Measurements from ENCODE around the gene IGSF9. TPM values are rescaled to one million over a fixed set of nuclear protein-coding genes. Genes with fewer than 3 reads are reported as not detected.

IGSF9 gene
- total and polyA plus RNA-seq, 2 experiments from 2014 or later, result 0.13 TPM; not detected in 1

DNA sequence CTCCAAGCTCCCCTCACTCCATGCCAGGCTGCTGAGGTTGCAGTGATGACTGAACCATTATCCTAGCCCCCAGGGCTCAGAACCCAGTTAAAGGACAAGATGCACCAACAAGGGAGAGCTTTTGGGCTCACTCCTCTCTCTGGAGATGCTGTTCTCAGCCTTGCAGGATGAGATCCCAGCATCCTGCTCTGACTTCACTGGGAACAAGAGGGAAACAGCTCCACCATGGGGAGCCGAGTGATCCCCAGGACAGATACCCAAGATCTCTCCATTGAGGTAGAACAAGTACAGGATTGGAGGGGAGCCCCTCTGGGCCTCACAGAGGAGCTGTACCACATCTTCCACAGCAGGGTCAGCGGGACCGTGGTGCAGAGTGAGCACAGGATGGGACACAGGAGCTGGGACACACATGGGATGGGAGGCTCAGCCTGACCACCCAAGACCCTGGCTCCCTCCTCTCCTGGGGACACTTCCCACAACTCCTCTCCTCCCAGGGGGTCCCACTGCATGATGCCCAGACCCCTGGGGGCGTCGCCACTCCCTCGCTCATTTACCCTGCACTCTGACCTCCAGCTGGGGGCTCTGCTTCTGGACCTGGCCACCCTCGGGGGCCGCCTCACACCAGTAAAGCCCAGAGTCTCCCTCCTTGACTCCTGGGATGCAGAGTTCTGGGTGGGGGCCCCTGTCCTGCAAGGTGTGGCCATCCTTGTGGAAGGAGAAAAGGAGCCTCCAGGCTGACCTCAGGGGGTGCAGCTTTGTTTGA, 27.2 kb upstream of the IGSF9 start:
- Histone ChIP-seq H3K9me2 (ENCODE audit: insufficient read depth) (no peaks in the 10 kb centered on the region), H4K20me1 (ENCODE audit: insufficient read depth) (peaks cover 5% of the 10 kb centered on the region; the same call in 1 of the 2 replicates), H2AFZ (no peak overlapping the region), H3K79me2 (ENCODE audit: insufficient read depth) (peaks cover 38% of the 10 kb centered on the region), H3K9ac (no peak overlapping the region), H3K27ac (no peak overlapping the region), H3K4me3 (no peak overlapping the region), H3K4me2 (ENCODE audit: unreplicated experiment) (no peak overlapping the region), H3K9me3 (ENCODE audit: low read depth) (no peaks in the 10 kb centered on the region), H3K36me3 (ENCODE audit: low read depth) (peaks cover 9% of the 10 kb centered on the region; the same call in 1 of the 2 replicates), H3K27me3 (replicated peaks; ENCODE audit: insufficient read depth) (no peaks in the 10 kb centered on the region), H3K4me1 (ENCODE audit: insufficient read depth) (peaks cover 6% of the 10 kb centered on the region; the same call in 1 of the 2 replicates), H3F3A (ENCODE audit: insufficient read depth) (no peaks in the 10 kb centered on the region)
- DNase-seq, result no peak
- TF ChIP-seq EZH2phosphoT487 (IDR thresholded peaks at IDR 0.05; ENCODE audit: insufficient read depth, low read depth), result no peak
- TF ChIP-seq EZH2 (IDR thresholded peaks at IDR 0.05; ENCODE audit: insufficient read depth, poor library complexity, severe bottlenecking), result no peak
- in situ Hi-C loops (cut with MboI), result no loop called here
- 79 to 86% methylated on average over 8 of the region's 8 CpGs for WGBS, 2 experiments (ENCODE audit: low coverage in 1 of 2, low lambda C conversion rate in 2 of 2, missing lambda C conversion rate in 2 of 2)

DNA sequence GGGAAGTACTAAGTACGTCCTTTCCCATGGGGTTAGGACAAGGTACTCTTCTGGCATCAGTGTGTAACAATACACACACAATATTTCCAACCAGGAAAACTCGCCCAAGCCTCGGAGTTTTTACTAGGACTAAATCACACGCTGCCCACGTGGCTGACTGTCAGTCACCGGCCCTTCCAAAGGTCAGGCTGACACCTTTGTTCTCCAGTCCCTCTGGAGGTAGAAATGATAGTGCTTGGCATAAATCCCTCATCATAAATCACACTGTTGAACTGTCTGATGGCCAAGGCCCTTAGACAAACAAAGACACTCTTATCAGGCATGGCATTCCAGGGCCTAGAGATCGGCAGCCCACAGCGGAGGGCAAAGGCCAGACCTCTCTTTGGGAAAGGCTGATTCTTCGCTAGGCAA, 25.5 kb upstream of the IGSF9 start:
- H3K79me2 ChIP-seq (ENCODE audit: insufficient read depth), result peaks cover 55% of the 10 kb centered on the region
- H2AFZ ChIP-seq, result no peak overlapping the region
- in situ Hi-C loops (cut with MboI), result no loop called here
- no peaks in the 10 kb centered on the region for H3K9me2 ChIP-seq (ENCODE audit: insufficient read depth)
- H3K27ac ChIP-seq, result no peak overlapping the region
- peaks cover 5% of the 10 kb centered on the region; the same call in 1 of the 2 replicates for H4K20me1 ChIP-seq (ENCODE audit: insufficient read depth)
- peaks cover 6% of the 10 kb centered on the region; the same call in 1 of the 2 replicates for H3K4me1 ChIP-seq (ENCODE audit: insufficient read depth)
- DNase-seq, result no peak
- H3F3A ChIP-seq (ENCODE audit: insufficient read depth), result no peaks in the 10 kb centered on the region
- H3K27me3 ChIP-seq (replicated peaks; ENCODE audit: insufficient read depth), result no peaks in the 10 kb centered on the region
- no peak overlapping the region for H3K9ac ChIP-seq
- no peaks in the 10 kb centered on the region for H3K9me3 ChIP-seq (ENCODE audit: low read depth)
- TF ChIP-seq EZH2 (IDR thresholded peaks at IDR 0.05; ENCODE audit: insufficient read depth, poor library complexity, severe bottlenecking) (no peak), EZH2phosphoT487 (IDR thresholded peaks at IDR 0.05; ENCODE audit: insufficient read depth, low read depth) (no peak)
- 0 out of 2 replicates have a peak, but pooled peaks cover 9% of the 10 kb centered on the region for H3K36me3 ChIP-seq (ENCODE audit: low read depth)
- H3K4me2 ChIP-seq (ENCODE audit: unreplicated experiment), result no peak overlapping the region
- H3K4me3 ChIP-seq, result no peak overlapping the region
- 77 to 78% methylated on average over 9 of the region's 9 CpGs for WGBS, 2 experiments (ENCODE audit: low coverage in 1 of 2, low lambda C conversion rate in 2 of 2, missing lambda C conversion rate in 2 of 2)

DNA sequence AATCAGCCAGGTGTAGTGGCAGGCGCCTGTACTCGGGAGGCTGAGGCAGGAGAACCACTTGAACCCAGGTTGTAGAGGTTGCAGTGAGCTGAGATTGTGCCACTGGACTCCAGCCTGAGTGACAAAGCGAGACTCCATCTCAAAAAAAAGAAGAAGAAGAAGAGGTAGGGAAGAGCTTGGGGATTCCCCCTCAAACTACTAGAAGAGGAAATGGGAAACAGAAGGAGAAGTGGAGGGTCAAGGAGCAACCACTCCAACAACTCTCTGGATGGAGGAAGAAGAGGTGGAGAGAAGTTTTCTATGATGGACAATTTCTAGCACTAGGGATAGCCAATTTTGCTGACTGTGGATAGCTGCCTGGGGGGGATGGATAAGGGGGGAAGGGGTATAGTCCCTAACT, 23.5 kb upstream of the IGSF9 start:
- no peak overlapping the region for H3K4me3 ChIP-seq
- H3K27ac ChIP-seq, result no peak overlapping the region
- TF ChIP-seq EZH2 (IDR thresholded peaks at IDR 0.05; ENCODE audit: insufficient read depth, poor library complexity, severe bottlenecking) (no peak), EZH2phosphoT487 (IDR thresholded peaks at IDR 0.05; ENCODE audit: insufficient read depth, low read depth) (no peak)
- H3K9me2 ChIP-seq (ENCODE audit: insufficient read depth), result no peaks in the 10 kb centered on the region
- H2AFZ ChIP-seq, result no peak overlapping the region
- H3K9me3 ChIP-seq (ENCODE audit: low read depth), result no peaks in the 10 kb centered on the region
- no peaks in the 10 kb centered on the region for H3F3A ChIP-seq (ENCODE audit: insufficient read depth)
- H3K27me3 ChIP-seq (replicated peaks; ENCODE audit: insufficient read depth), result no peaks in the 10 kb centered on the region
- in situ Hi-C loops (cut with MboI), result no loop called here
- peaks cover 5% of the 10 kb centered on the region; the same call in 1 of the 2 replicates for H4K20me1 ChIP-seq (ENCODE audit: insufficient read depth)
- H3K36me3 ChIP-seq (ENCODE audit: low read depth), result 0 out of 2 replicates have a peak, but pooled peaks cover 9% of the 10 kb centered on the region
- H3K9ac ChIP-seq, result no peak overlapping the region
- no peak for DNase-seq
- H3K4me2 ChIP-seq (ENCODE audit: unreplicated experiment), result no peak overlapping the region
- peaks cover 74% of the 10 kb centered on the region for H3K79me2 ChIP-seq (ENCODE audit: insufficient read depth)
- 61 to 67% methylated on average over 3 of the region's 3 CpGs for WGBS, 2 experiments (ENCODE audit: low coverage in 1 of 2, low lambda C conversion rate in 2 of 2, missing lambda C conversion rate in 2 of 2)
- H3K4me1 ChIP-seq (ENCODE audit: insufficient read depth), result peaks cover 16% of the 10 kb centered on the region; the same call in 1 of the 2 replicates

DNA sequence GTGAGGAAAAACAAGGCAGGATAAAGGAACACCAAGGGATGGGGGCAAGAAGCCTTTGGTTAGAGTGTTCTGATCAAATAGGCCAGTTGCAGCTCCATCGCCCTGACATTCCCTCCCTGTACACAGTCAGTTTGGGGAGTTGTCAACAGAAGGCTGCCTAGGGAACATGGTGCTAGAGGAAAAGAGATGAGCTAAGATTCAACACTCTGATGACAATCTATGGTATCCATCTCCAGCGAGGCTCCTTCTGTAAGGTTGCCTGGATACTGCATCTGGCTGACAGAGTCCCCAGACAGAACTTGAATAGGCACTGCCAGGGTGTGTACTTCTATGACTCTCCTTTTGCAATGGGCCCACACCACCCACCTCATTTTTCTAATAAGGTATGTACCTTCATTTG, 19.9 kb upstream of the IGSF9 start:
- in situ Hi-C loops (cut with MboI), result no loop called here
- Histone ChIP-seq H3K9me2 (ENCODE audit: insufficient read depth) (no peaks in the 10 kb centered on the region), H3K4me1 (ENCODE audit: insufficient read depth) (peaks cover 37% of the 10 kb centered on the region), H3F3A (ENCODE audit: insufficient read depth) (peaks cover 9% of the 10 kb centered on the region), H3K27ac (no peak overlapping the region), H3K4me3 (no peak overlapping the region), H3K79me2 (ENCODE audit: insufficient read depth) (peaks cover 88% of the 10 kb centered on the region), H3K27me3 (replicated peaks; ENCODE audit: insufficient read depth) (no peaks in the 10 kb centered on the region), H3K9me3 (ENCODE audit: low read depth) (no peaks in the 10 kb centered on the region), H3K9ac (no peak overlapping the region), H4K20me1 (ENCODE audit: insufficient read depth) (peaks cover 5% of the 10 kb centered on the region; the same call in 1 of the 2 replicates), H2AFZ (no peak overlapping the region), H3K36me3 (ENCODE audit: low read depth) (0 out of 2 replicates have a peak, but pooled peaks cover 6% of the 10 kb centered on the region), H3K4me2 (ENCODE audit: unreplicated experiment) (no peak overlapping the region)
- DNase-seq, result no peak
- 77% methylated on average over 2 of the region's 2 CpGs for WGBS, 2 experiments (ENCODE audit: low coverage in 1 of 2, low lambda C conversion rate in 2 of 2, missing lambda C conversion rate in 2 of 2)
- no peak for TF ChIP-seq EZH2 (IDR thresholded peaks at IDR 0.05; ENCODE audit: insufficient read depth, poor library complexity, severe bottlenecking)
- no peak for TF ChIP-seq EZH2phosphoT487 (IDR thresholded peaks at IDR 0.05; ENCODE audit: insufficient read depth, low read depth)
